ENCODE data around the gene ZFYVE9. TPM values are rescaled to one million over a fixed set of nuclear protein-coding genes. Genes with fewer than 3 reads are reported as not detected.
"Not testable (repeated sequence)": the region's sequence is repeated elsewhere in the genome, so short reads cannot be mapped to it uniquely, and the experiment has no call there.

The ZFYVE9 gene
- total and polyA plus RNA-seq, 2 experiments from 2014 or later = 7.1 to 30.3 TPM

DNA sequence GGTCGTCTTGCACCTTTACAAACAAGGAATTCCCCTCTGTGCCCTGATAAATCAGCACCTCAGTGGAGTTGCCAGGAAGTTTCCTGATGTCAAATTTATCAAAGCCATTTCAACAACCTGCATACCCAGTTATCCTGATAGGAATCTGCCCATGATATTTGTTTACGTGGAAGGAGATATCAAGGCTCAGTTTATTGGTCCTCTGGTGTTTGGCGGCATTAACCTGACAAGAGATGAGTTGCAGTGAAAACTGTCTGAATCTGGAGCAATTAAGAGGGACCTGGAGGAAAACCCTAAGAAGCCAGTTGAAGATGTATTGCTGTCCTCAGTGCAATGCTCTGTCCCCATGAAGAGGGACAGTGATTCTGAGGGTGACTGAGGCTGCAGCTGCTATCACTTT, 38.3 kb downstream of the ZFYVE9 start:
- no peaks in the 10 kb centered on the region for H3K9me3 ChIP-seq (ENCODE audit: low read depth)
- no peak overlapping the region for H3K27ac ChIP-seq
- H3K4me1 ChIP-seq (ENCODE audit: low read depth) = no peaks in the 10 kb centered on the region
- DNase-seq (ENCODE audit: low read depth in 1 of 2, low spot score in 1 of 2) = no peak
- H3K27me3 ChIP-seq = no peaks in the 10 kb centered on the region
- H3K4me3 ChIP-seq = no peak overlapping the region
- no peaks in the 10 kb centered on the region for H3K36me3 ChIP-seq
- TF ChIP-seq, protein P1, sequence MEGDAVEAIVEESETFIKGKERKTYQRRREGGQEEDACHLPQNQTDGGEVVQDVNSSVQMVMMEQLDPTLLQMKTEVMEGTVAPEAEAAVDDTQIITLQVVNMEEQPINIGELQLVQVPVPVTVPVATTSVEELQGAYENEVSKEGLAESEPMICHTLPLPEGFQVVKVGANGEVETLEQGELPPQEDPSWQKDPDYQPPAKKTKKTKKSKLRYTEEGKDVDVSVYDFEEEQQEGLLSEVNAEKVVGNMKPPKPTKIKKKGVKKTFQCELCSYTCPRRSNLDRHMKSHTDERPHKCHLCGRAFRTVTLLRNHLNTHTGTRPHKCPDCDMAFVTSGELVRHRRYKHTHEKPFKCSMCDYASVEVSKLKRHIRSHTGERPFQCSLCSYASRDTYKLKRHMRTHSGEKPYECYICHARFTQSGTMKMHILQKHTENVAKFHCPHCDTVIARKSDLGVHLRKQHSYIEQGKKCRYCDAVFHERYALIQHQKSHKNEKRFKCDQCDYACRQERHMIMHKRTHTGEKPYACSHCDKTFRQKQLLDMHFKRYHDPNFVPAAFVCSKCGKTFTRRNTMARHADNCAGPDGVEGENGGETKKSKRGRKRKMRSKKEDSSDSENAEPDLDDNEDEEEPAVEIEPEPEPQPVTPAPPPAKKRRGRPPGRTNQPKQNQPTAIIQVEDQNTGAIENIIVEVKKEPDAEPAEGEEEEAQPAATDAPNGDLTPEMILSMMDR (IDR thresholded peaks at IDR 0.05; ENCODE audit: low read depth, low read length) = no peak

DNA sequence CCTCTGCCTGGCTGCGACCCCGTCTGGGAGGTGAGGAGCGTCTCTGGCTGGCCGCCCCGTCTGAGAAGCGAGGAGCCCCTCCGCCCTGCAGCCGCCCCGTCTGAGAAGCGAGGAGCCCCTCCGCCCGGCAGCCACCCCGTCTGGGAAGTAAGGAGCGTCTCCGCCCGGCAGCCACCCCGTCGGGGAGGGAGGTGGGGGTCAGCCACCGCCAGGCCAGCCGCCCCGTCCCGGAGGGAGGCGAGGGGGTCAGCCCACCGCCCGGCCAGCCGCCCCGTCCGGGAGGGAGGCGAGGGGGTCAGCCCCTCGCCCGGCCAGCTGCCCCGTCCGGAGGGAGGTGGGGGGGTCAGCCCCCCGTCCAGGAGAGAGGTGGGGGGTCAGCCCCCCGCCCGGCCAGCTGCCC, 39.9 kb downstream of the ZFYVE9 start:
- not testable (repeated sequence) for H3K4me3 ChIP-seq; H3K9me3 ChIP-seq (ENCODE audit: low read depth); H3K36me3 ChIP-seq; DNase-seq (ENCODE audit: low read depth in 1 of 2, low spot score in 1 of 2); H3K27me3 ChIP-seq; H3K4me1 ChIP-seq (ENCODE audit: low read depth); H3K27ac ChIP-seq

DNA sequence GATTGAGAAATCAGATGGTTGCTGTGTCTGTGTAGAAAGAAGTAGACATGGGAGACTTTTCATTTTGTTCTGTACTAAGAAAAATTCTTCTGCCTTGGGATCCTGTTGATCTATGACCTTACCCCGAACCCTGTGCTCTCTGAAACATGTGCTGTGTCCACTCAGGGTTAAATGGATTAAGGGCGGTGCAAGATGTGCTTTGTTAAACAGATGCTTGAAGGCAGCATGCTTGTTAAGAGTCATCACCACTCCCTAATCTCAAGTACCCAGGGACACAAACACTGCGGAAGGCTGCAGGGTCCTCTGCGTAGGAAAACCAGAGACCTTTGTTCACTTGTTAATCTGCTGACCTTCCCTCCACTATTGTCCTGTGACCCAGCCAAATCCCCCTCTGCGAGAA, 40.4 kb downstream of the ZFYVE9 start:
- not testable (repeated sequence) for DNase-seq (ENCODE audit: low read depth in 1 of 2, low spot score in 1 of 2); H3K27me3 ChIP-seq; H3K4me3 ChIP-seq; H3K4me1 ChIP-seq (ENCODE audit: low read depth); H3K27ac ChIP-seq; H3K9me3 ChIP-seq (ENCODE audit: low read depth); H3K36me3 ChIP-seq

DNA sequence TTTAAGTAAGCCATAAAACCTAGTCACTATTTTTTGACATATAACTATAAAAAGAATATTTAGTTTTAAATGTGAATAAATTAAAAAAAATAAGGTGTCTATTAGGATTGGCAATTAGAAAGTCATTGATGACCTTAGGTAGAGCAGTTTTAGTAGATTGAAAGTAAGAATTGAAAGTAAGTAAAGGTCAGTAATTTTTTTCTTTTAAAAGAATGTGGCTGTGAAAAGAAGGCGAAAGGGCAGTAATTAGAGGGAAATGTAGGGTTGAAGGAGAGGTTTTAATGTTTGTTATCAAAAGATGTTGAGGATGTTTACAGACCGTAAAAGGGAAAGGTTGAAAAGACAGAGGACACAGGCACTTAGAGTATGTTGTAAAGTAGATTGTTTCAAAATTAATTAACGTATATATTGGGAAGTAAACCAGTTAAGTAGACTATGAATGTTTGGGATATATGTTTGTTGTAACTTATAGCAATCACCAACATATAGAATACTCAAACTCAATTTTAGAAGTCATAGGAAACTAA, 41.0 kb downstream of the ZFYVE9 start:
- TF ChIP-seq, protein P1 (IDR thresholded peaks at IDR 0.05; ENCODE audit: low read depth, low read length) = no peak
- no peaks in the 10 kb centered on the region for H3K27me3 ChIP-seq
- H3K4me3 ChIP-seq = no peak overlapping the region
- H3K9me3 ChIP-seq (ENCODE audit: low read depth) = no peaks in the 10 kb centered on the region
- H3K4me1 ChIP-seq (ENCODE audit: low read depth) = no peaks in the 10 kb centered on the region
- no peak overlapping the region for H3K27ac ChIP-seq
- no peaks in the 10 kb centered on the region for H3K36me3 ChIP-seq
- DNase-seq (ENCODE audit: low read depth in 1 of 2, low spot score in 1 of 2) = no peak

DNA sequence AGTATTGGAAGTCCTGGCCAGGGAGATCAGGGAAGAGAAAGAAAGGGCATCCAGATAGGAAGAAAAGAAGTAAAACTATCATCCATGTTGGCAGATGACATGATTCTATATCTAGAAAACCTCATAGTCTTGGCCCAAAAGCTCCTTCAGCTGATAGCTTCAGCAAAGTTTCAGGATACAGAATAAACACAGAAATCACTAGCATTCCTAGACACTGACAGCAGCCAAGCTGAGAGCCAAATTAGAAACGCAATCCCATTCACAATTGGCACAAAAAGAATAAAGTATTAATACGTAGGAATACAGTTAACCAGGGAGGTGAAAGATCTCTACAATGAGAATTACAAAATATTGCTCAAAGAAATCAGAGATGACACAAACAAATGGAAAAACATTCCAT, 44.6 kb downstream of the ZFYVE9 start:
- Histone ChIP-seq H3K27me3 (no peaks in the 10 kb centered on the region), H3K36me3 (no peaks in the 10 kb centered on the region), H3K4me1 (ENCODE audit: low read depth) (peaks cover 6% of the 10 kb centered on the region), H3K9me3 (ENCODE audit: low read depth) (no peaks in the 10 kb centered on the region), H3K27ac (no peak overlapping the region), H3K4me3 (no peak overlapping the region)
- TF ChIP-seq, protein P1 (IDR thresholded peaks at IDR 0.05; ENCODE audit: low read depth, low read length) = no peak
- DNase-seq (ENCODE audit: low read depth in 1 of 2, low spot score in 1 of 2) = peak in 1 of 2 donors; percentile 32

DNA sequence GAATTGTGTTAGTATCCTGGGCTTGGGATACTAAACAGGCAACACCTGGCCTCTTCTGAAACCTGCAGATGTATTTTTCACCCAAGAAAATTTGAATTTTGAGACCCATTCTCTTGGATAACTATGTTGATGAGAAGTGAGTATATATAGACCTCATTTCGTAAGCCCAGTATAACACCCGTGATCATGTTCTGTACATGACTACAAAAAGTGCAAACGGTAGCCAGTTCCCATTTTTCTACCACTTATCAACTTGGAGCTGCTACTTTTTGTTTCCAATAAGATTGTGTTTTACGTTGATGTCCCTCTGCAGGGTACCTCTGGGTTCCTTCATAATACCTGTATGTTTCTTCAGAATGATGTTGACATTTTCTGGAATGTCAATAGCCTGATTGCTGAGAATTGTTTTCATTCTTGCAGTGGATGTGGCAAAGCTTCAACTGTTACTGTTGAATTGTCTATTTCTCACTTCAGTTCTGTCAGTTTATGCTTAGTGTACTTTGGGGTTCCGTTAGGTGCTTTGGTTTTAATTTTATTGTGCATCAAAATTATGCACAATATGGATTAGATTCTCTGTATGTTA, 48.1 kb downstream of the ZFYVE9 start:
- Histone ChIP-seq H3K36me3 (no peaks in the 10 kb centered on the region), H3K4me3 (no peak overlapping the region), H3K9me3 (ENCODE audit: low read depth) (no peaks in the 10 kb centered on the region), H3K27me3 (no peaks in the 10 kb centered on the region), H3K4me1 (ENCODE audit: low read depth) (peaks cover 6% of the 10 kb centered on the region), H3K27ac (no peak overlapping the region)
- DNase-seq (ENCODE audit: low read depth in 1 of 2, low spot score in 1 of 2) = no peak
- TF ChIP-seq, protein P1 (IDR thresholded peaks at IDR 0.05; ENCODE audit: low read depth, low read length) = no peak

Measured in cardiac muscle cell (in vitro differentiated cells and primary cell).